H9 (cell line): Measurements from ENCODE around the gene KLK1. TPM values are rescaled to one million over a fixed set of nuclear protein-coding genes. Genes with fewer than 3 reads are reported as not detected.

Experiments
- DNase-seq: peaks from one replicate; pipeline ENCODE4 v3.0.0-alpha.2; 2017
- H2AFZ ChIP-seq: one replicate; pipeline ENCODE4 v1.6.1; 2013; ENCODE audit warnings: mild to moderate bottlenecking, low read length, control low read depth, moderate library complexity
- H2AK5ac ChIP-seq: 2 replicates; pipeline ENCODE4 v1.6.1; 2013; ENCODE audit warnings: low read length, control low read depth, mixed read lengths; ENCODE audit not compliant: insufficient read length
- H2BK120ac ChIP-seq: one replicate; pipeline ENCODE4 v1.6.1; 2013; ENCODE audit warnings: low read depth, mild to moderate bottlenecking, low read length, control low read depth, inconsistent platforms; ENCODE audit not compliant: poor library complexity, severe bottlenecking
- H2BK12ac ChIP-seq: 2 replicates; pipeline ENCODE4 v1.6.1; 2013; ENCODE audit warnings: low read length, control low read depth, mixed read lengths, low read depth; ENCODE audit not compliant: insufficient read length
- H2BK15ac ChIP-seq: 2 replicates; pipeline ENCODE4 v1.6.1; 2013; ENCODE audit warnings: low read depth, low read length, control low read depth
- H2BK20ac ChIP-seq: one replicate; pipeline ENCODE4 v1.6.1; 2013; ENCODE audit warnings: low read depth, mild to moderate bottlenecking, low read length, control low read depth, inconsistent platforms; ENCODE audit not compliant: poor library complexity, severe bottlenecking
- H2BK5ac ChIP-seq: 2 replicates; pipeline ENCODE4 v1.6.1; 2013; ENCODE audit warnings: low read length, control low read depth, mixed read lengths; ENCODE audit not compliant: insufficient read length
- H3K14ac ChIP-seq: 2 replicates; pipeline ENCODE4 v1.6.1; 2013; ENCODE audit warnings: low read length, control low read depth; ENCODE audit not compliant: insufficient read depth
- H3K18ac ChIP-seq: 2 replicates; pipeline ENCODE4 v1.6.1; 2013; ENCODE audit warnings: low read depth, mild to moderate bottlenecking, mixed read lengths, low read length, control low read depth; ENCODE audit not compliant: insufficient read length
- H3K23ac ChIP-seq: 2 replicates; pipeline ENCODE4 v1.6.1; 2013; ENCODE audit warnings: low read length, control low read depth, mixed read lengths, low read depth; ENCODE audit not compliant: insufficient read length
- H3K23me2 ChIP-seq: 2 replicates; pipeline ENCODE4 v1.6.1; 2013; ENCODE audit warnings: low read depth, mild to moderate bottlenecking, mixed read lengths, low read length, control low read depth; ENCODE audit not compliant: insufficient read length, poor library complexity, severe bottlenecking
- H3K27ac ChIP-seq: 2 replicates; pipeline ENCODE4 v1.5.1; 2013; ENCODE audit warnings: low read length, control low read depth, mixed read lengths, low read depth; ENCODE audit not compliant: insufficient read length
- H3K27me3 ChIP-seq: 2 replicates; pipeline ENCODE4 v1.6.1; 2013; ENCODE audit warnings: low read length, control low read depth, inconsistent platforms; ENCODE audit not compliant: insufficient read depth
- H3K4ac ChIP-seq: 2 replicates; pipeline ENCODE4 v1.6.1; 2013; ENCODE audit warnings: low read depth, mild to moderate bottlenecking, control low read depth, inconsistent platforms, low read length, moderate library complexity
- H3K4me1 ChIP-seq: 2 replicates; pipeline ENCODE4 v1.6.1; 2013; ENCODE audit warnings: low read length, control low read depth, inconsistent platforms; ENCODE audit not compliant: insufficient read depth
- H3K4me2 ChIP-seq: 2 replicates; pipeline ENCODE4 v1.6.1; 2013; ENCODE audit warnings: low read length, control low read depth, mixed read lengths; ENCODE audit not compliant: insufficient read length, insufficient read depth
- H3K56ac ChIP-seq: 2 replicates; pipeline ENCODE4 v1.6.1; 2013; ENCODE audit warnings: low read depth, mild to moderate bottlenecking, mixed read lengths, low read length, control low read depth; ENCODE audit not compliant: insufficient read length
- H3K79me1 ChIP-seq: 2 replicates; pipeline ENCODE4 v1.6.1; 2013; ENCODE audit warnings: low read depth, mild to moderate bottlenecking, moderate library complexity, low read length, control low read depth, inconsistent platforms; ENCODE audit not compliant: insufficient read depth, poor library complexity, severe bottlenecking
- H3K79me2 ChIP-seq: 2 replicates; pipeline ENCODE4 v1.6.1; 2013; ENCODE audit warnings: low read length, control low read depth, inconsistent platforms; ENCODE audit not compliant: insufficient read depth
- H3K9ac ChIP-seq: 2 replicates; pipeline ENCODE4 v1.6.1; 2013; ENCODE audit warnings: low read length, control low read depth, mixed read lengths; ENCODE audit not compliant: insufficient read length; ENCODE audit errors: extremely low read depth
- H3K9me3 ChIP-seq: one replicate; pipeline ENCODE4 v1.6.1; 2013; ENCODE audit warnings: low read depth, low read length, inconsistent platforms; ENCODE audit not compliant: control insufficient read depth
- H3T11ph ChIP-seq: one replicate; pipeline ENCODE4 v1.6.1; 2013; ENCODE audit warnings: mild to moderate bottlenecking, low read length, control low read depth, inconsistent platforms
- H4K20me1 ChIP-seq: one replicate; pipeline ENCODE4 v1.6.1; 2013; ENCODE audit not compliant: control insufficient read depth, insufficient read length, insufficient read depth
- H4K5ac ChIP-seq: 2 replicates; pipeline ENCODE4 v1.6.1; 2013; ENCODE audit warnings: low read depth, mild to moderate bottlenecking, mixed read lengths, low read length, control low read depth; ENCODE audit not compliant: insufficient read length
- H4K8ac ChIP-seq: replicated peaks from 2 replicates; pipeline ENCODE4 v1.6.1; 2013; ENCODE audit warnings: low read length, control low read depth, mixed read lengths, low read depth; ENCODE audit not compliant: insufficient read length
- H4K91ac ChIP-seq: 2 replicates; pipeline ENCODE4 v1.6.1; 2013; ENCODE audit warnings: low read depth, mild to moderate bottlenecking, moderate library complexity, mixed read lengths, low read length, control low read depth; ENCODE audit not compliant: insufficient read length
- H3K27ac Mint-ChIP-seq, 3 experiments: 2 replicates in 2 of 3; 3 replicates in 1 of 3; pipeline ENCODE4 v1.8.0; 2020 to 2021; ENCODE audit warnings: mixed read lengths in 3 of 3, mild to moderate bottlenecking in 1 of 3, moderate library complexity in 1 of 3
- H3K27me3 Mint-ChIP-seq: 2 replicates; pipeline ENCODE4 v1.8.0; 2021; ENCODE audit warnings: low read depth, mild to moderate bottlenecking, moderate library complexity, mixed read lengths
- H3K36me3 Mint-ChIP-seq, 3 experiments: 2 replicates in 2 of 3; 3 replicates in 1 of 3; pipeline ENCODE4 v1.8.0; 2020 to 2021; ENCODE audit warnings: low read depth in 3 of 3, mixed read lengths in 3 of 3; ENCODE audit not compliant: insufficient read depth in 1 of 3
- H3K4me1 Mint-ChIP-seq, 2 experiments: 2 replicates each; pipeline ENCODE4 v1.8.0; 2020; ENCODE audit warnings: mixed read lengths in 2 of 2
- H3K4me3 Mint-ChIP-seq, 2 experiments: 2 replicates in 1 of 2; 3 replicates in 1 of 2; pipeline ENCODE4 v1.8.0; 2020 to 2021; ENCODE audit warnings: mild to moderate bottlenecking in 2 of 2, mixed read lengths in 2 of 2, moderate library complexity in 1 of 2
- H3K9me3 Mint-ChIP-seq, 2 experiments: 2 replicates in 1 of 2; 3 replicates in 1 of 2; pipeline ENCODE4 v1.8.0; 2020; ENCODE audit warnings: mild to moderate bottlenecking in 2 of 2, mixed read lengths in 2 of 2, moderate library complexity in 1 of 2
- CTCF ChIP-seq: fragments of 200-600 bp; sonication (generic); conservative IDR thresholded peaks from 3 replicates; pipeline ENCODE4 v1.8.0; 2021; ENCODE audit warnings: antibody characterized with exemption, mild to moderate bottlenecking
- WGBS: extraction: QIAGEN DNeasy Blood & Tissue Kit; methylation state at CpG from one replicate; pipeline ENCODE4 v1.1.7; 2013; ENCODE audit warnings: missing lambda C conversion rate, low lambda C conversion rate, mixed read lengths; ENCODE audit not compliant: insufficient read length; ENCODE audit errors: extremely low coverage; 5-methylcytosine and 5-hydroxymethylcytosine counted together
- total RNA-seq: library from RNA; stranded (reverse); gene quantifications from 2 replicates; pipeline ENCODE4 v1.2.1, GENCODE V29; 2021

KLK1 gene
- total RNA-seq, 1 experiment from 2014 or later: 2.3 TPM

GRCh38 chr19:50808856-50809255 is 14.7 kb downstream of the KLK1 start:
- Histone ChIP-seq H3K23me2 (peaks cover under 1% of the 10 kb centered on the region), H4K8ac (no peak overlapping the region), H4K91ac (no peak overlapping the region), H4K5ac (no peak overlapping the region), H3K4me1 (no peaks in the 10 kb centered on the region), H2BK5ac (no peak overlapping the region), H3K79me2 (peaks cover 5% of the 10 kb centered on the region; the same call in 1 of the 2 replicates), H2BK20ac (no peak overlapping the region), H2AFZ (no peak overlapping the region), H3K9me3 (no peaks in the 10 kb centered on the region), H3T11ph (no peak overlapping the region), H2AK5ac (no peak overlapping the region), H3K79me1 (no peaks in the 10 kb centered on the region), H3K4ac (no peak overlapping the region), H3K27ac (no peak overlapping the region), H3K56ac (no peak overlapping the region), H3K27me3 (no peaks in the 10 kb centered on the region), H3K4me2 (no peak overlapping the region), H3K23ac (no peak overlapping the region), H2BK15ac (no peak overlapping the region), H4K20me1 (no peaks in the 10 kb centered on the region), H2BK120ac (no peak overlapping the region), H3K9ac (no peak overlapping the region), H2BK12ac (no peak overlapping the region), H3K18ac (no peak overlapping the region), H3K14ac (no peak overlapping the region)
- DNase-seq: no peak
- Mint-ChIP-seq H3K4me3 (no peak overlapping the region), H3K36me3 (peaks cover 4 to 7% (median 5%) of the 10 kb centered on the region in 3 experiments), H3K4me1 (no peaks in the 10 kb centered on the region), H3K9me3 (peaks cover 10 to 11% of the 10 kb centered on the region in 2 experiments; a peak in 4 of 5 replicates), H3K27ac (no peak overlapping the region), H3K27me3 (peaks cover 53% of the 10 kb centered on the region)
- WGBS: no CpG with 5 or more reads among the region's 1 CpG
- TF ChIP-seq CTCF: no peak
